Astrocyte (in vitro differentiated cells and primary cell): ENCODE data around the gene MRPL12. TPM values are rescaled to one million over a fixed set of nuclear protein-coding genes. Genes with fewer than 3 reads are reported as not detected.

Experiments used
- DNase-seq: peaks from one replicate; pipeline ENCODE4 v3.0.0-alpha.2; 2010; ENCODE audit warnings: low read depth
- FAIRE-seq: peaks from 2 replicates; lab custom pipeline; 2011; peaks lifted over from hg19 to GRCh38; lab: Jason Lieb, UNC
- H2AFZ ChIP-seq: 2 replicates; pipeline ENCODE4 v1.6.0; 2012; ENCODE audit warnings: low read depth, low read length, inconsistent platforms
- H3K27ac ChIP-seq: 2 replicates; pipeline ENCODE4 v1.5.1; 2011; ENCODE audit warnings: low read depth, low read length, inconsistent platforms
- H3K27me3 ChIP-seq: 2 replicates; pipeline ENCODE4 v1.6.0; 2011; ENCODE audit warnings: low read length, inconsistent platforms; ENCODE audit not compliant: insufficient read depth
- H3K36me3 ChIP-seq: 2 replicates; pipeline ENCODE4 v1.5.1; 2011; ENCODE audit warnings: low read length, inconsistent platforms; ENCODE audit not compliant: insufficient read depth
- H3K4me1 ChIP-seq: 2 replicates; pipeline ENCODE4 v1.5.1; 2011; ENCODE audit warnings: low read length, inconsistent platforms; ENCODE audit not compliant: insufficient read depth
- H3K4me2 ChIP-seq: 2 replicates; pipeline ENCODE4 v1.6.0; 2012; ENCODE audit warnings: low read length, inconsistent platforms
- H3K4me3 ChIP-seq: 2 replicates; pipeline ENCODE4 v1.5.1; 2011; ENCODE audit warnings: low read depth, mild to moderate bottlenecking, low read length, inconsistent platforms; ENCODE audit not compliant: insufficient read depth
- H3K79me2 ChIP-seq: 2 replicates; pipeline ENCODE4 v1.6.0; 2012; ENCODE audit warnings: mild to moderate bottlenecking, low read length, inconsistent platforms; ENCODE audit not compliant: insufficient read depth
- H3K9ac ChIP-seq: 2 replicates; pipeline ENCODE4 v1.6.0; 2012; ENCODE audit warnings: mild to moderate bottlenecking, low read length, inconsistent platforms
- H3K9me3 ChIP-seq: 2 replicates; pipeline ENCODE4 v1.5.1; 2012; ENCODE audit warnings: low read depth, mild to moderate bottlenecking, low read length, inconsistent platforms; ENCODE audit not compliant: insufficient read depth
- H4K20me1 ChIP-seq: 2 replicates; pipeline ENCODE4 v1.6.0; 2012; ENCODE audit warnings: low read length, inconsistent platforms; ENCODE audit not compliant: insufficient read depth
- H3K27ac Mint-ChIP-seq: one replicate; pipeline ENCODE4 v1.8.0; 2021; ENCODE audit warnings: mild to moderate bottlenecking, mixed read lengths; ENCODE audit not compliant: unreplicated experiment
- H3K27me3 Mint-ChIP-seq: one replicate; pipeline ENCODE4 v1.8.0; 2021; ENCODE audit warnings: low read depth, mixed read lengths; ENCODE audit not compliant: unreplicated experiment
- H3K36me3 Mint-ChIP-seq: one replicate; pipeline ENCODE4 v1.8.0; 2021; ENCODE audit warnings: low read depth, mixed read lengths; ENCODE audit not compliant: unreplicated experiment
- H3K4me1 Mint-ChIP-seq: one replicate; pipeline ENCODE4 v1.8.0; 2021; ENCODE audit warnings: low read depth, mixed read lengths; ENCODE audit not compliant: unreplicated experiment
- H3K4me3 Mint-ChIP-seq: one replicate; pipeline ENCODE4 v1.8.0; 2021; ENCODE audit warnings: mild to moderate bottlenecking, moderate library complexity, mixed read lengths; ENCODE audit not compliant: unreplicated experiment
- H3K9me3 Mint-ChIP-seq: one replicate; pipeline ENCODE4 v1.8.0; 2021; ENCODE audit warnings: mild to moderate bottlenecking, mixed read lengths; ENCODE audit not compliant: unreplicated experiment
- CTCF ChIP-seq: IDR thresholded peaks from 2 replicates; pipeline ENCODE4 v1.5.1; 2011; ENCODE audit warnings: low read depth, mild to moderate bottlenecking, inconsistent platforms, low read length, moderate library complexity; ENCODE audit not compliant: insufficient read depth
- EZH2 ChIP-seq: IDR thresholded peaks from 2 replicates; pipeline ENCODE4 v1.6.1; 2012; ENCODE audit warnings: mild to moderate bottlenecking, low read length, inconsistent platforms; ENCODE audit not compliant: insufficient read depth
- total RNA-seq: library from RNA; stranded (reverse); gene quantifications from 2 replicates; pipeline ENCODE4 v1.2.1, GENCODE V29; 2021

The MRPL12 gene
- total RNA-seq, 1 donor from 2014 or later: 69.9 TPM

- H3K79me2 ChIP-seq: peaks cover 94% of the 10 kb centered on the region
- Mint-ChIP-seq H3K36me3 (peaks cover 15% of the 10 kb centered on the region), H3K4me3 (no peak overlapping the region), H3K9me3 (no peaks in the 10 kb centered on the region), H3K27me3 (no peaks in the 10 kb centered on the region), H3K27ac (no peak overlapping the region), H3K4me1 (no peaks in the 10 kb centered on the region)
- H3K9me3 ChIP-seq: no peaks in the 10 kb centered on the region
- no peak for DNase-seq
- H3K27ac ChIP-seq: no peak overlapping the region
- no peak for FAIRE-seq
- no peak overlapping the region for H3K4me3 ChIP-seq
- TF ChIP-seq CTCF: no peak
- TF ChIP-seq EZH2: no peak
- H4K20me1 ChIP-seq: peaks cover 89% of the 10 kb centered on the region
- H3K9ac ChIP-seq: no peak overlapping the region
- H3K4me1 ChIP-seq: no peaks in the 10 kb centered on the region
- no peak overlapping the region for H2AFZ ChIP-seq
- H3K27me3 ChIP-seq: no peaks in the 10 kb centered on the region
- H3K36me3 ChIP-seq: peaks cover 33% of the 10 kb centered on the region
- H3K4me2 ChIP-seq: no peak overlapping the region
These were observed 8.4 kb upstream of the MRPL12 start for GRCh38 chr17:81694810-81695209.

GRCh38 chr17:81695211-81695610 lies 8.0 kb upstream of the MRPL12 start:
- Mint-ChIP-seq H3K4me3 (no peak overlapping the region), H3K9me3 (no peaks in the 10 kb centered on the region), H3K27me3 (no peaks in the 10 kb centered on the region), H3K4me1 (no peaks in the 10 kb centered on the region), H3K36me3 (peaks cover 14% of the 10 kb centered on the region), H3K27ac (no peak overlapping the region)
- DNase-seq (no peak), FAIRE-seq (no peak)
- Histone ChIP-seq H3K9ac (no peak overlapping the region), H3K36me3 (peaks cover 33% of the 10 kb centered on the region), H3K4me2 (no peak overlapping the region), H2AFZ (no peak overlapping the region), H3K4me3 (no peak overlapping the region), H3K9me3 (no peaks in the 10 kb centered on the region), H3K4me1 (no peaks in the 10 kb centered on the region), H3K27ac (no peak overlapping the region), H3K79me2 (peaks cover 92% of the 10 kb centered on the region), H3K27me3 (no peaks in the 10 kb centered on the region), H4K20me1 (peaks cover 85% of the 10 kb centered on the region)
- TF ChIP-seq CTCF (no peak), EZH2 (no peak)

- H3K27ac Mint-ChIP-seq: no peak overlapping the region
- no peak for TF ChIP-seq CTCF
- H3K79me2 ChIP-seq: peaks cover 92% of the 10 kb centered on the region
- H3K4me2 ChIP-seq: no peak overlapping the region
- no peaks in the 10 kb centered on the region for H3K9me3 ChIP-seq
- H3K9me3 Mint-ChIP-seq: no peaks in the 10 kb centered on the region
- no peak overlapping the region for H3K4me3 Mint-ChIP-seq
- H3K9ac ChIP-seq: no peak overlapping the region
- H3K27me3 Mint-ChIP-seq: no peaks in the 10 kb centered on the region
- peaks cover 14% of the 10 kb centered on the region for H3K36me3 Mint-ChIP-seq
- DNase-seq (no peak), FAIRE-seq (no peak)
- peaks cover 2% of the 10 kb centered on the region for H3K4me1 ChIP-seq
- H4K20me1 ChIP-seq: peaks cover 83% of the 10 kb centered on the region
- no peak overlapping the region for H2AFZ ChIP-seq
- no peaks in the 10 kb centered on the region for H3K27me3 ChIP-seq
- H3K27ac ChIP-seq: no peak overlapping the region
- peaks cover under 1% of the 10 kb centered on the region for H3K4me1 Mint-ChIP-seq
- peaks cover 30% of the 10 kb centered on the region for H3K36me3 ChIP-seq
- no peak overlapping the region for H3K4me3 ChIP-seq
These were observed 7.4 kb upstream of the MRPL12 start for GRCh38 chr17:81695801-81696200.
